HG02870 (cell line): ENCODE results near the gene ZBTB20.
A peak's percentile ranks its signal among the peaks of the same experiment; 100 is the strongest.

ENCODE experiments used
- ATAC-seq: cut with Tn5 transposase; IDR thresholded peaks from one replicate; pipeline ENCODE4 v1.9.1; 2021; ENCODE audit warnings: mild to moderate bottlenecking, moderate library complexity; ENCODE audit not compliant: unreplicated experiment

Gene ZBTB20

GRCh38 chr3:114504941-114505628 lies 642.0 kb downstream of the ZBTB20 start:
- no peak for ATAC-seq

- ATAC-seq = no peak
Measured at GRCh38 chr3:114502204-114502603, 644.9 kb downstream of the ZBTB20 start.

GRCh38 chr3:114499976-114500375 lies 647.1 kb downstream of the ZBTB20 start:
- ATAC-seq = peak; percentile 50

- no peak for ATAC-seq
Measured at GRCh38 chr3:114498539-114499370, 648.3 kb downstream of the ZBTB20 start.

- ATAC-seq = no peak
Measured at GRCh38 chr3:114496874-114497273, 650.2 kb downstream of the ZBTB20 start.

GRCh38 chr3:114496466-114496865 lies 650.6 kb downstream of the ZBTB20 start:
- ATAC-seq = no peak

GRCh38 chr3:114496021-114496434 lies 651.1 kb downstream of the ZBTB20 start:
- ATAC-seq = no peak

GRCh38 chr3:114494498-114494897 lies 652.6 kb downstream of the ZBTB20 start:
- ATAC-seq = no peak

- ATAC-seq = no peak
Measured at GRCh38 chr3:114490829-114491228, 656.3 kb downstream of the ZBTB20 start.

GRCh38 chr3:114487502-114487901 lies 659.6 kb downstream of the ZBTB20 start:
- ATAC-seq = no peak

GRCh38 chr3:114484919-114485318 lies 662.2 kb downstream of the ZBTB20 start:
- no peak for ATAC-seq

GRCh38 chr3:114481113-114481512 lies 666.0 kb downstream of the ZBTB20 start:
- no peak for ATAC-seq

GRCh38 chr3:114480442-114480841 lies 666.6 kb downstream of the ZBTB20 start:
- ATAC-seq = no peak

- no peak for ATAC-seq
Measured at GRCh38 chr3:114478801-114479200, 668.3 kb downstream of the ZBTB20 start.

- ATAC-seq = no peak
Measured at GRCh38 chr3:114476511-114476910, 670.6 kb downstream of the ZBTB20 start.

GRCh38 chr3:114471478-114471877 lies 675.6 kb downstream of the ZBTB20 start:
- no peak for ATAC-seq

- ATAC-seq = no peak
Measured at GRCh38 chr3:114469070-114469469, 678.0 kb downstream of the ZBTB20 start.

GRCh38 chr3:114466816-114467215 lies 680.3 kb downstream of the ZBTB20 start:
- no peak for ATAC-seq

GRCh38 chr3:114466251-114466650 lies 680.8 kb downstream of the ZBTB20 start:
- ATAC-seq = no peak

GRCh38 chr3:114464548-114464947 lies 682.5 kb downstream of the ZBTB20 start:
- ATAC-seq = peak; percentile 94

- no peak for ATAC-seq
Measured at GRCh38 chr3:114462750-114463149, 684.3 kb downstream of the ZBTB20 start.

GRCh38 chr3:114460459-114460858 lies 686.6 kb downstream of the ZBTB20 start:
- ATAC-seq = peak; percentile 42
